ENCODE data around the gene UNK.

Gene UNK

DNA sequence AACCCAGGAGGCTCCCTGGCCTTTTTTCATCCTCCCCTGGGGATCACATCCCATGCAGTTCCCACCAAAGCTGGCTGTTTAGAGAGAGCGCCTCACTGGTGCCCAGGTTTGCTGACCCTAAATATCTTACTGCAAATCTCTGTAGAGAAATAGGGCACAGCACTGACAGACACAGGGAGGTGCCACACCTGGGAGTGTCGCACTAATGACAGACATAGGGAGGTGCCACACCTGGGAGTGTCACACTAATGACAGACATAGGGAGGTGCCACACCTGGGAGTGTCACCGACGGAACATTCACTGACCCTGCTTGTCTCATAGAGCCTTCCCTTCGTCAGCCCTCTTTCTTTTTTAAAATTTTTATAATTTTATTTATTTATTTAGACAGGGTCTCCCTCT, 25.6 kb downstream of the UNK start:
- TF ChIP-seq POLR2AphosphoS5 (IDR thresholded peaks at IDR 0.05; ENCODE audit: low read depth, low read length) (no peak), SIN3A (IDR thresholded peaks at IDR 0.05; ENCODE audit: borderline replicate concordance, insufficient read depth, low read length) (no peak), TAF1 (IDR thresholded peaks at IDR 0.05; ENCODE audit: borderline replicate concordance, insufficient read depth, low read length) (no peak), FOXP2 (optimal IDR thresholded peaks at IDR 0.05; ENCODE audit: borderline replicate concordance, extremely low read depth, extremely low read length, insufficient read depth) (no peak), REST (IDR thresholded peaks at IDR 0.05; ENCODE audit: insufficient read depth in 1 of 2, low read depth in 2 of 2, low read length in 2 of 2) (no peak)

DNA sequence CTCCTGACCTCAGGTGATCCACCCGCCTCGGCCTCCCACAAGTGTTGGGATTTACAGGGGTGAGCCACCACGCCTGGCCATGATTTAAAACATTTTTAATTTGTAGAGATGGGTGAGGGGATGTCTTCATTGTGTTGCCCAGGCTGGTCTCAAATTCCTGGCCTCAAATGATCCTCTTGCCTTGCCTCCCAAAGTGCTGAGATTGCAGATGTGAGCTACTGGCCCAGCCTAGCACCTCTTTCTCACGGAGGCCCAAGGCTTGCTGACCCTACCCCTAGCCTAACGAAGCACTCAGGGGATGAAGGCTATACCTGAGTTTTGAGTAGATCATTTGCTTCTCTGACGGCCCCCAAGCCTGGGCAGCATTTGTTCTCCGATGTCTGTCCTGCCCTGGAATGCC, 26.6 kb downstream of the UNK start:
- no peak for TF ChIP-seq REST (IDR thresholded peaks at IDR 0.05; ENCODE audit: insufficient read depth in 1 of 2, low read depth in 2 of 2, low read length in 2 of 2)

- no peak for TF ChIP-seq SIN3A (IDR thresholded peaks at IDR 0.05; ENCODE audit: borderline replicate concordance, insufficient read depth, low read length)
- no peak for TF ChIP-seq TAF1 (IDR thresholded peaks at IDR 0.05; ENCODE audit: borderline replicate concordance, insufficient read depth, low read length)
- no peak for TF ChIP-seq POLR2AphosphoS5 (IDR thresholded peaks at IDR 0.05; ENCODE audit: low read depth, low read length)
- no peak for TF ChIP-seq REST (IDR thresholded peaks at IDR 0.05; ENCODE audit: insufficient read depth in 1 of 2, low read depth in 2 of 2, low read length in 2 of 2)
- no peak for TF ChIP-seq FOXP2 (optimal IDR thresholded peaks at IDR 0.05; ENCODE audit: borderline replicate concordance, extremely low read depth, extremely low read length, insufficient read depth)
These were observed 27.7 kb downstream of the UNK start for GRCh38 chr17:75812096-75813013.

- TF ChIP-seq POLR2AphosphoS5 (IDR thresholded peaks at IDR 0.05; ENCODE audit: low read depth, low read length) (no peak), TAF1 (IDR thresholded peaks at IDR 0.05; ENCODE audit: borderline replicate concordance, insufficient read depth, low read length) (no peak), FOXP2 (optimal IDR thresholded peaks at IDR 0.05; ENCODE audit: borderline replicate concordance, extremely low read depth, extremely low read length, insufficient read depth) (no peak), SIN3A (IDR thresholded peaks at IDR 0.05; ENCODE audit: borderline replicate concordance, insufficient read depth, low read length) (no peak), REST (IDR thresholded peaks at IDR 0.05; ENCODE audit: insufficient read depth in 1 of 2, low read depth in 2 of 2, low read length in 2 of 2) (no peak)
These were observed 28.7 kb downstream of the UNK start for GRCh38 chr17:75813081-75814020.
